Measurements from ENCODE around the gene MIPOL1. TPM values are rescaled to one million over a fixed set of nuclear protein-coding genes. Genes with fewer than 3 reads are reported as not detected.

Gene MIPOL1
- total and polyA plus RNA-seq, 7 experiments from 2014 or later = 0.12 to 0.69 (median 0.27) TPM; not detected in 4

DNA sequence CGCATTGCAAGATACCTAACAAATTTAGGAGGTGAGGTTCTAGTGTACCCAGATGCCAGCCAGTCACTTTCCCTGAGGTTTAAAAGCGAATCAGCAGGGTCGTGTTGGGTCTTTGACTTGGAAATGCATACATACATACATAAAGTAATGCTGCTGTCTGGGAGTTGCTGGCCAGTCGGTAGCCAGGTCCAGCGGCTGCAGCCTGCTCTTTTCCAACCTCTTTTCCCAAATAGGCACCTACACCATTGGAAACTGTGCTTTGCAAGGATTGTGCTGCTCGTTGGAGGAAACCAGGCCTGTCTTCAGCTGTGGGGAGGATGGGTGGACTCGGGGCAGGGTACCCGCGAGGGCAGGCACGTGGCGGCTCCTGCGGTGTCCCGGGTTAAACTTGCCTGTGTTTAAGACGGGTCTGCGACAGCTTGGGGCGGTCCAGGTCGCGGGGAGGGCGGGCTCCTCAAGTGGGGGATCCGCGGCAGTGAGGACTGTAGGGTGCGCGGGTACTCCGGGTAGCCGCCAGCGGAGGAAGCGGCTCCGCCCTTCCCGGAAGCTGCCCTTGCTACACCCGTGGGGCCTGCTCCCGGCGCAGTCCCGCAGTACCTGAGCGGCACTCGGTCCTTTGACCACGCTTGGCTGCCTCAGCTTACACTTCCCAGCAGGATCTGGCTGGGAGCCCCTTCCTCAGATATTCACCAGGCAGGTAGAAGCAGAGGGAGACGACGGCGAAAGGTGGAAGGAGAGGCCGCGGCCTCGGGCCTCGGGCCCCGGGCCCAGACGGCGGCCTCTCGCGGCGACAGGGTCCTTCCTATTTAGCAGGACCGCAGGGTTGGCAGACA lies 400.4 kb downstream of the MIPOL1 start:
- intact Hi-C loops (cut with micrococcal nuclease) = loop anchor here in 1 of 2 donors (5.0 to 10.0 kb wide), 3 partner anchors 277 to 1076 kb away; partner anchors contain the start of genes NKX2-1 and PAX9
- Histone ChIP-seq H3K4me3 (ENCODE audit: low read length) (no peak overlapping the region), H3K27me3 (ENCODE audit: control insufficient read depth in 2 of 2, insufficient read depth in 2 of 2, low read length in 2 of 2) (peaks cover 11 to 31% of the 10 kb centered on the region in 2 donors), H3K36me3 (ENCODE audit: control insufficient read depth in 2 of 3, insufficient read depth in 3 of 3, low read length in 3 of 3) (no peaks in the 10 kb centered on the region), H3K27ac (ENCODE audit: low read depth, low read length) (no peak overlapping the region), H3K9me3 (ENCODE audit: control insufficient read depth in 2 of 3, low read length in 3 of 3) (no peaks in the 10 kb centered on the region), H3K4me1 (ENCODE audit: control insufficient read depth in 2 of 2, insufficient read depth in 2 of 2, low read length in 2 of 2) (no peaks in the 10 kb centered on the region)
- Mint-ChIP-seq H3K9me3 (peaks cover 0 to 54% (median 12%) of the 10 kb centered on the region in 11 donors), H3K27me3 (peaks cover 74 to 80% (median 79%) of the 10 kb centered on the region in 5 donors), H3K4me1 (peaks cover 7 to 59% (median 32%) of the 10 kb centered on the region in 7 donors), H3K36me3 (peaks cover 0 to 9% (median 3%) of the 10 kb centered on the region in 5 donors), H3K27ac (peak overlapping the region in 1 of 9 donors; percentile 23), H3K4me3 (peak overlapping the region in 8 of 10 donors; percentile 24 to 82 (median 48))
- ChIA-PET POLR2A (no interaction called here), CTCF (no interaction called here)
- DNase-seq (no peak), ATAC-seq (no peak)

DNA sequence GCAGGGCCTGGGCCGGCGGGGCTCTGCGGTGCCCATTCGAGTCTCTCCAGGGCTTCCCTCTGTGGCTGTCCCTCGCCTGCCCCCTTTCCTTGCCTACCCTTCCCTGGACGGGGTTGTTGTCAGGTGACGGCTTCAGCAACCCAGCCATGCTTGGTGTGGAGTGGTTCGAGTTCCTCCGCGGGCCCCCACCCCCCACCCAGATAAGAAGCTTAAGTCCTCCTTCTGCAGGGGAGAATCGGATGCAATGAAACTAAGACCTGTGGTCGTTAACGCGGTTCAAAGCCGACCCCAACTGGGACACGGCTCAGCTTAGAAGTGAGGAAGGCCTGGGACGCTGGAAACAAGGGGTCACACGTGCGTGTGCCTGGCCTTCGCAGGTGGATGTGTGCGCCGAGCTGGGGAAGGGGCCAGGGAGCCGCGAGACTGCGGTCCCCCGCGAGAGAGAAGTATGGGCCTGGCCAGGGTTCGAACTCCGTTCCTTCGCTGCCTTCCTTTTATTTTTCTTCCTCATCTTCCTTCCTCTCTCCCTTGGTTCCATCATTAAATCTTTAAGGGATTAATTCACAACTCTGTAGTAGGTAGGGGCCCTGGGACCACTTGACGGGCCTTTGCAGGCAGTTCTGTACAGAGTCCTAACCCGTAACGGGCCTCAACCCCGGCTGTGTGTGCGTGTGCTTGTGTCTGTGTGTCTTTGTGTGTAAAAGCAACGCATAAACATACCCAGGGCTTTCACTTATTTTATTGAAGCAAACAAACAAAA lies 401.2 kb downstream of the MIPOL1 start:
- H3K4me1 ChIP-seq (ENCODE audit: control insufficient read depth in 2 of 2, insufficient read depth in 2 of 2, low read length in 2 of 2) = no peaks in the 10 kb centered on the region
- Mint-ChIP-seq H3K4me3 (peak overlapping the region; percentile 2 to 82 (median 58)), H3K27me3 (peaks cover 71 to 80% (median 74%) of the 10 kb centered on the region in 5 donors), H3K36me3 (peaks cover 0 to 9% (median 3%) of the 10 kb centered on the region in 5 donors), H3K4me1 (peaks cover 7 to 52% (median 30%) of the 10 kb centered on the region in 7 donors), H3K9me3 (peaks cover 0 to 53% (median 12%) of the 10 kb centered on the region in 11 donors), H3K27ac (peak overlapping the region in 2 of 9 donors; percentile 14 to 75)
- POLR2A ChIA-PET = no interaction called here
- DNase-seq (no peak), ATAC-seq (no peak)
- no peaks in the 10 kb centered on the region for H3K9me3 ChIP-seq (ENCODE audit: control insufficient read depth in 2 of 3, low read length in 3 of 3)
- H3K27me3 ChIP-seq (ENCODE audit: control insufficient read depth in 2 of 2, insufficient read depth in 2 of 2, low read length in 2 of 2) = peaks cover 11 to 31% of the 10 kb centered on the region in 2 donors
- no peak overlapping the region for H3K4me3 ChIP-seq (ENCODE audit: low read length)
- CTCF ChIA-PET = no interaction called here
- intact Hi-C loops (cut with micrococcal nuclease) = loop anchor here in 1 of 2 donors (5.0 to 10.0 kb wide), 3 partner anchors 276 to 1077 kb away; partner anchors contain the start of genes NKX2-1 and PAX9
- no peaks in the 10 kb centered on the region for H3K36me3 ChIP-seq (ENCODE audit: control insufficient read depth in 2 of 3, insufficient read depth in 3 of 3, low read length in 3 of 3)
- H3K27ac ChIP-seq (ENCODE audit: low read depth, low read length) = no peak overlapping the region

DNA sequence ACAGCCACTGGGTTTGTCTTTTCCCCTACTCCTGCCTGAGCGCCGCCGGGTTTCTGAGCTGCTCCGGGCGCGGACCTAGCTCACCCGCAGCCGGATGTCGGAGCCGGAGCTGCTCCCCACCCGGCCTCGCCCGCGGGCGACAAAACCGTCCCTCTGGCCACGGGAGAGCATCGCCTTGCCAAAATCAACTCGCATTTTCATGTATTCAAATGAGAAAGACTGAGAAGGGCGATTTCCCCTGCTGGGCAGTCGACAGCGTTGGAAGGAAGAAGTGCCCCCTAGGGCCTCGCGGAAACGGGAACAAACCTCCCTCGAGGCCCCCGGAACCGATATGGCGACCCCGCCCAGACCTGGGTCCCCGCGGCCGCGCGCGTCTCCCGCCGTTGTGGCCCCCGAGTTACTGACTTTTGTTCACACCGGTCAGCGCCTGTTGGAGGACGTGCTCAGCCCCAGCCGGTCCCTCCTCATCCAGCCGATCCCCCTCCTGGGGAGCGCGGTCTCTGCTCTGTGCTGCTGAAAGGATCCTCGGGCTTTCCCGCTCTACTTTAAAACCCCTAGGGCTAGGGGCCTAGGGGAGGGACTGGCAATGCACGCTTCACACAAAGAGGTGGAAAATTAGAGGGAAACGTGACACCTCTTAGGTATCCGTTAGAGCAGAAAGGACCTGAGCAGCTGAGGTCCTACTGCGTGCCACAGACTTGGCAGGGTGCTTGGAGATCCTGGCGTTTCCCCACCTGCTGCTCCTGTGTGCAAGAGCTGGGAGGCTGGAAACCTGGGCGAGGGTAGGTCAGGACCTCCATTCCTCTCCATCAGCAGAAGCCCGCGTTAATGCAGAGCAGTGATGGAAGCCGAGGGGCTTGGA lies 402.0 kb downstream of the MIPOL1 start:
- Mint-ChIP-seq H3K27me3 (peaks cover 68 to 77% (median 76%) of the 10 kb centered on the region in 5 donors), H3K4me1 (peaks cover 3 to 46% (median 26%) of the 10 kb centered on the region in 7 donors)

DNA sequence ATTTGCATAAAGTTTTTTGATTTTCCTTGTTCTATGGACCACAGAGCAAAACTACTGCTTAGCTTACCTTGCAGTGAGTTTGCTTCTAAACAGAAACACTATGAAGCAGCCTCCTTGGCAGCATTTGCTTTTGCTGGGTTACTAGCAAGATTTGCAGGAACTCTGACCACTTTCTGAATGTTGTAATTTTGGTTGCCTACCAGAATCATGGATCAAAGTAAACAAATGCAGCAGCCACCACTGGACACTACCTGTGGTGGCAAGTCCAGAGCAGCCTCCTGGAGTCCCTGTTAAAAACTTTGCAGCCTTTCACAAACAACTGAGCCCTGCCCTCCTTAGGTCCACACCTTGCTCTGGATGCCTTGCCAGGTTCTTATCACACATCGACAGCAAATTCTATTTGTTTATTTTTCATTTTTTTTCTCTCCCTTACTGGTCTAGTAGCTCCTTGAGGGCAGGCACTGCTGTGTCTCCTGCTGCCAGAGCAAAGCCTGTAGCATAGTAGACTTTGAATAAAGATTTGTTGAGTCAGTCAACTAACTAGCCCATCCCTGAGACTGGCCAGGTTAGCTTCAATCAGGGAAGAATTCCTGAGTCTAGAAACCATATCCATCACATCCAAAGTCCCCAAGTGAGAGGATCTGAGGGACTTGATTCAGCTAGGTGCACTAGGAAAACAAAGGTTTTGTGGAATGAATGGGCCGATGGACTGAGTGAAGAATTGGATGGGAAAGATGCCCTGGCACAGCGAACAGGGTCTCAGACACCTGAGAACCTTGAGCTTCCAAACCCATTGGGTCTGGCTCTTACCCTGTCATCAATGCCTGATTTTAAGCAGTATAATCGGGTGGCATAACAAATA lies 403.4 kb downstream of the MIPOL1 start:
- Mint-ChIP-seq H3K4me1 (peaks cover 3 to 39% (median 20%) of the 10 kb centered on the region in 7 donors), H3K4me3 (peak overlapping the region in 2 of 10 donors; percentile 40 to 68), H3K27me3 (peaks cover 60 to 80% (median 76%) of the 10 kb centered on the region in 5 donors), H3K36me3 (peaks cover 0 to 5% (median 3%) of the 10 kb centered on the region in 5 donors), H3K27ac (peak overlapping the region in 1 of 9 donors; percentile 52), H3K9me3 (peaks cover 0 to 61% (median 10%) of the 10 kb centered on the region in 11 donors)
- DNase-seq = no peak
- Histone ChIP-seq H3K4me1 (ENCODE audit: control insufficient read depth in 2 of 2, insufficient read depth in 2 of 2, low read length in 2 of 2) (no peaks in the 10 kb centered on the region), H3K27me3 (ENCODE audit: control insufficient read depth in 2 of 2, insufficient read depth in 2 of 2, low read length in 2 of 2) (peaks cover 11 to 24% of the 10 kb centered on the region in 2 donors), H3K4me3 (ENCODE audit: low read length) (no peak overlapping the region), H3K27ac (ENCODE audit: low read depth, low read length) (no peak overlapping the region), H3K36me3 (ENCODE audit: control insufficient read depth in 2 of 3, insufficient read depth in 3 of 3, low read length in 3 of 3) (no peaks in the 10 kb centered on the region), H3K9me3 (ENCODE audit: control insufficient read depth in 2 of 3, low read length in 3 of 3) (no peaks in the 10 kb centered on the region)
- intact Hi-C loops (cut with micrococcal nuclease) = no loop called here
- no peak for ATAC-seq
- CTCF ChIA-PET = no interaction called here
- POLR2A ChIA-PET = no interaction called here

More for the DNA sequence above, 402.0 kb downstream of the MIPOL1 start:
- H3K9me3 ChIP-seq (ENCODE audit: control insufficient read depth in 2 of 3, low read length in 3 of 3) = no peaks in the 10 kb centered on the region
- H3K27ac Mint-ChIP-seq = no peak overlapping the region
- H3K36me3 Mint-ChIP-seq = peaks cover 0 to 5% (median 3%) of the 10 kb centered on the region in 5 donors
- H3K27me3 ChIP-seq (ENCODE audit: control insufficient read depth in 2 of 2, insufficient read depth in 2 of 2, low read length in 2 of 2) = peaks cover 11 to 27% of the 10 kb centered on the region in 2 donors
- H3K4me1 ChIP-seq (ENCODE audit: control insufficient read depth in 2 of 2, insufficient read depth in 2 of 2, low read length in 2 of 2) = no peaks in the 10 kb centered on the region
- no peaks in the 10 kb centered on the region for H3K36me3 ChIP-seq (ENCODE audit: control insufficient read depth in 2 of 3, insufficient read depth in 3 of 3, low read length in 3 of 3)
- no peak for DNase-seq
- intact Hi-C loops (cut with micrococcal nuclease) = loop anchor here in 1 of 2 donors (5.0 to 10.0 kb wide), 3 partner anchors 275 to 1077 kb away; partner anchors contain the start of genes NKX2-1 and PAX9
- peaks cover 0 to 56% (median 12%) of the 10 kb centered on the region in 11 donors for H3K9me3 Mint-ChIP-seq
- ATAC-seq = no peak
- H3K4me3 Mint-ChIP-seq = peak overlapping the region in 8 of 10 donors; percentile 26 to 82 (median 58)
- POLR2A ChIA-PET = no interaction called here
- CTCF ChIA-PET = no interaction called here
- H3K4me3 ChIP-seq (ENCODE audit: low read length) = no peak overlapping the region
- no peak overlapping the region for H3K27ac ChIP-seq (ENCODE audit: low read depth, low read length)

DNA sequence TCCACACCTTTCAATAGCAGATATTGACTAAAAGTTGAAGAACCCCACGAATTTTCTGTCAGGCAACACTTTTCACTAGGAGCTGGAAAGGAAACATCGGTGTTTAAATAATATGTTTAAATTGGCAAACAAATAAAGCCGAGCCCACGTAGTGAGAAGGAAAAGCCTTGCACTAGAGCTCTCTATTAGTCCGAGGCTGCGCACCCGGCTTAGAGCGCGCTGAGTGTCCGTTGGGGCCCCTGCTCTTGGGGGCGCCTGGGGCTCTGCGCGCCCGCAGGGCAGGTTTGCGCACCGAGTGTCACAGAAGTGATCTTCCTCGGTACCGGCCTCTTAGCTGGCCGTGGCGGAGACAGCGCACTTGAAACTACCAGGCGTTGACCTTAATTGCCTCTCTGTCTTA lies 404.1 kb downstream of the MIPOL1 start:
- Histone ChIP-seq H3K4me1 (ENCODE audit: control insufficient read depth in 2 of 2, insufficient read depth in 2 of 2, low read length in 2 of 2) (no peaks in the 10 kb centered on the region), H3K36me3 (ENCODE audit: control insufficient read depth in 2 of 3, insufficient read depth in 3 of 3, low read length in 3 of 3) (no peaks in the 10 kb centered on the region), H3K4me3 (ENCODE audit: low read length) (no peak overlapping the region), H3K27me3 (ENCODE audit: control insufficient read depth in 2 of 2, insufficient read depth in 2 of 2, low read length in 2 of 2) (peaks cover 11 to 22% of the 10 kb centered on the region in 2 donors), H3K27ac (ENCODE audit: low read depth, low read length) (no peak overlapping the region), H3K9me3 (ENCODE audit: control insufficient read depth in 2 of 3, low read length in 3 of 3) (no peaks in the 10 kb centered on the region)
- H3K9me3 Mint-ChIP-seq = peaks cover 0 to 53% (median 10%) of the 10 kb centered on the region in 11 donors
- DNase-seq (no peak), ATAC-seq (no peak)
- ChIA-PET POLR2A (no interaction called here), CTCF (no interaction called here)
- H3K4me1 Mint-ChIP-seq = peaks cover 0 to 32% (median 13%) of the 10 kb centered on the region in 7 donors
- peaks cover 0 to 5% (median 3%) of the 10 kb centered on the region in 5 donors for H3K36me3 Mint-ChIP-seq
- intact Hi-C loops (cut with micrococcal nuclease) = no loop called here
- peaks cover 53 to 78% (median 73%) of the 10 kb centered on the region in 5 donors for H3K27me3 Mint-ChIP-seq
- no peak overlapping the region for H3K4me3 Mint-ChIP-seq
- no peak overlapping the region for H3K27ac Mint-ChIP-seq
